OCI-M2 (cell line): ENCODE measurements around the gene SENP7.
"Not testable (repeated sequence)": the region's sequence is repeated elsewhere in the genome, so short reads cannot be mapped to it uniquely, and the experiment has no call there.

Source experiments
- DNase-seq: peaks from one replicate; lab custom pipeline; 2025; ENCODE audit not compliant: unreplicated experiment; lab: John Stamatoyannopoulos, UW

Gene SENP7

DNA sequence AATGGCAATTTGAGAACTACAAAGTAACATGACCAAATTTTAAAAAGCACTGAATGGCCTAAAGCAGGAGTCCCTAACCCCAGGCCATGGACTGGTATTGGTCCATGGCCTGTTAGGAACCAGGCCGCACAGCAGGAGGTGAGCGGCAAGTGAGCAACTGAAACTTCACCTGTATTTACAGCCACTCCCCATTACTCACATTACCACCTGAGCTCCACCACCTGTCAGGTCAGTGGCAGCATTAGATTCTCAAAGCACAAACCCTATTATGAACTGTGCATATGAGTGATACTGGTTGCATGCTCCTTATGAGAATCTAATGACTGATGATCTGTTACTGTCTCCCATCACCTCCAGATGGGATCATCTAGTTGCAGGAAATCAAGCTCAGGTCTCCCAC, 48.8 kb downstream of the SENP7 start:
- no peak for DNase-seq

DNA sequence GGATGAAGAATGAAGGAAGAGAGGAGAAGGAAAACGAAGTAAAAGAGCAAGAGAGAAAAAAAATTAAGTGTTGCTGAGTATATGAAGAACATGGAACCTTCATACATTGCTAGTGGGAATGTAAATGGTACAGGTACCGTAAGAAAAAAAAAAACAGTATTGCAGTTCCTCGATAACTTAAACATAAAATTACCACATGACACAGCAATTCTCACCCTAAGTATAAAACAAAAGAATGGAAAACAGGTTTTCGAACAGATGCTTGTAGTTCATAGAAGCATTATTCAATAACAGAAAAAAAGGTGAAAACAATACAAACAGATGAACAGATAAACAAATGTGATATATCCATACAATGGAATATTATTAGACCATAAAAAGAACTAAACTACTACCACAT, 51.6 kb downstream of the SENP7 start:
- no peak for DNase-seq

DNA sequence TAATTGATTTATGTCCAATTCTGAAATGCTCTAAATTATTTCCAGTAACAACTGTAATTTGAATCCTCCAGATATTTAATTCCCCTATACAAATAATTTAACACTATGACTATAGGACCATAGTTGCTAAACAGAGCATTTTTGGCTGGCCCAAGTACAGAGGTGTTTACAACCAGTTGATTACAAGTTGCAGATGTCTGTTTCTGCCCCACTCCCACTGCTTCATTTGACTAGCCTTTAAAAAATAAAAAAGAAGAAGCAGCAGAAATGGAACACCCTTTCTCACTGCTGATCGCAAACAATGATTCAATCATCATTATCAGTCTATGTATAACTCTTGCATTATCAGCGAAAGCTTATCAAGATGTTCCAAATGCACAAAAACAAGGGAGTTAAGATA, 54.6 kb downstream of the SENP7 start:
- no peak for DNase-seq

DNA sequence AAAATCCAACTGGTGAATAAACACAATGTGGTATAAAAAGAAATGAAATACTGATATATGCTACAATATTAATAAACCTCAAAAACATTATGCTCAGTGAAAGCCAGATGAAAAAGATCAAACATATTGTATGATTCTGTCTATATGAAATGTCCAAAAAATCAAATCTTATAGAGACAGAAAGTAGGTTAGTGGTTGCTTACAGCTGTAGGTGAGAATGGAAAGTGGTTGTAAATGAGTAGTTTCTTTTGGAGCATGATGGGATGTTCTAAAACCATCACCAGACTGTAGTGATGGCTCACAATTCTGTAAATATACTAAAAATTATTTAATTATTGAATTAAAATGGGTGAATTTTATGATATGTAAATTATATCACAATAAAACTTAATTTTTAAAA, 58.4 kb downstream of the SENP7 start:
- no peak for DNase-seq

DNA sequence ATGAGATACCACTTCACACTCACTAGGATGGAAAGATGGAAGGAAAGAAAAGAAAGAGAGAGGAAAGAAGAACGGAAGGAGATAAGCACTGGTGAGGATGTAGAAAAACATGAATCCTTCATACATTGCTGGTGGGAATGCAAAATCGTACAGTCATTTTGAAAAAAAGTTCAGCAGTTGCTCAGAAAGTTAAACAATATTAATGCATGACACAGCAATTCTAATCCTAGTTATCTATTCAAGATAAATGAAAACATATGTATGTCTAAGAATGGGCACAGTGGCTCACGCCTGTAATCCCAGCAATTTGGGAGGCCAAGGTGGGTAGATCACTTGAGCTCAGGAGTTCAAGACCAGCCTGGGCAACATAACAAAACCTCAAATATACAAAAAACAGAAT, 59.1 kb downstream of the SENP7 start:
- no peak for DNase-seq

DNA sequence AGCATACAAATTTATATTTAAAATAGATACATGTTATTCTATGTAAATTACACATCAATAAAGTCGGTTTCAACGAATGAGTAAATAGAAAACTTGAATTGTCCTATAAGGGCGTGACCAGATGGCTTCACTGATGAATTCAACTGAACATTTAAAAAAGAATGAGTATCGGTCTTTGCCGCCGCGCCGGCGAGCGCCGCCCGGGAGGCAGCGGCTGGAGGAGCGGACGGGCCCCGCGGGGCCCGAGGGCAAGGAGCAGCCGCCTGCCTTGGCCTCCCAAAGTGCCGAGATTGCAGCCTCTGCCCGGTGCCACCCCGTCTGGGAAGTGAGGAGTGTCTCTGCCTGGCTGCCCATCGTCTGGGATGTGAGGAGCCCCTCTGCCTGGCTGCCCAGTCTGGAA, 74.4 kb downstream of the SENP7 start:
- not testable (repeated sequence) for DNase-seq

DNA sequence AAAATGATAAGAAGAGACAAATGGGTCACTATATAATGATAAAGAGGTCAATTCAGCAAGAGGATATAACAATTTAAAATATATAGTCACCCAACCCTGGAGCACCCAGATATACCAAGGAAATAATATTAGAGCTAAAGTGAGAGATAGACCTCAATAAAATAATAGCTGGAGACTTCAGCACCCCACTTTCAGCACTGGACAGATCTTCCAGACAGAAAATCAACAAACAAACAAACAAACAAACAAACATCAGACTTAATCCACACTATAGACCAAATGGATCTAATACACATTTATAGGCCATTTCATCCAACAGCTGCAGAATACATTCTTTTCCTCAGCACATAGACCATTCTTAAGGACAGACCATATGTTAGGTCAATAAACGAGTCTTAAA, 79.4 kb downstream of the SENP7 start:
- no peak for DNase-seq

DNA sequence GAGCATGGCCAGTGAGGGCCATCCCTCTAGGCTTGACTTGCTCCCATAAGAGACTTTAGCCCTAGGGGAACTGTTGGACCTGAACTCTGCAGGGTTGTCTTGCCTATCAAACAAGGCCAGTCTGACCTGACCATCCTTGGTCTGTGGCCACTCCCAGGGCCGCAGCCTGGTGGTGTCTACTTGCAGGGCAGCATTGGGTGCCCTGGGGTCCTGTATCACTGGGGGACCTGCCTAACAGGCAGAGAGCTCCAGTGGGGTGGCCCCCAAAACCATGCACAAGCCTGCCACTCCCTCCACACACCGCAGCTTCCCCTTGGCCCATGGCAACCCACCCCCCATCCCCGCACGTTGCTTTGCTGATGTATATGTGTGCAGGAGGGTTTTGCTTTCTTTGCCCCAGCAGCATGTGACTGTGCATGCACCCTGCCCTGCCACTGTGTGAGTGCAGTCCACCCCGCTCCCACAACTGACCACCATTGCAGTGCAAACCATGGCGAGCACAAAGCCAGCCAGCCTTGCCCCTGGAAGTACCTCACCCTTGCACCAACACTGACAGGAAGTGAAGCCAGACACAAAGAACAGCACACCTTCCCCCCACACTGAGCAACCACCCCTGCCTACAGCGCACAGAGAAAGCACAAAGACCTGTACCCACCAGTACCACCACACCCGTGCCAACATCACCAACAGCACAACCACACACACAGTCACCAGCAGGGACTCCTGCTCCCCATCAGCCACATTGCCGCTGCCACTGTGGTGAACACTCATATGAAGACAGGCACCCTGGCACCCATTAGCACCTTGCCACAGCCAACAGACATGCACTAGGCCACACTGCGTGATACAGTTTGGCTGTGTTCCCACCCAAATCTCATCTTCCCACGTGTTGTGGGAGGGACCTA, 88.8 kb downstream of the SENP7 start:
- DNase-seq = no peak

DNA sequence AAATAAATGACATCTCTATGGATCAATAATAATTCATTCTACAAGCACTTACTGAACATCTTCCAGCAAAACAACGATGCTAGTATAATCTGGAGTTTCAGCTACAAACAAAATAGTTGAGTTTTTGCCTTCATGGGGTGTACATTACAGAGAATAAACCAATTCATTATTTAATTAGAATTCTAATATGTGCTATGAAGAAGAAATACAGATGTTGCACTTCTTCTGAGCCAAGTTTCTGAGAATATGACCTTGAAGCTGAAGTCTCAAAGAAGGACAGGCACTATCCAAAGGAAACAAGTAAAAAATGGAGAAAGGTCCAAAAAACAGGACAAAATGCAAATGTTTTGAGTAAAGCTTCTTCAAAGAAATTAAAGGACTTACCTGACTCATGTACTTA, 94.2 kb downstream of the SENP7 start:
- DNase-seq = no peak

DNA sequence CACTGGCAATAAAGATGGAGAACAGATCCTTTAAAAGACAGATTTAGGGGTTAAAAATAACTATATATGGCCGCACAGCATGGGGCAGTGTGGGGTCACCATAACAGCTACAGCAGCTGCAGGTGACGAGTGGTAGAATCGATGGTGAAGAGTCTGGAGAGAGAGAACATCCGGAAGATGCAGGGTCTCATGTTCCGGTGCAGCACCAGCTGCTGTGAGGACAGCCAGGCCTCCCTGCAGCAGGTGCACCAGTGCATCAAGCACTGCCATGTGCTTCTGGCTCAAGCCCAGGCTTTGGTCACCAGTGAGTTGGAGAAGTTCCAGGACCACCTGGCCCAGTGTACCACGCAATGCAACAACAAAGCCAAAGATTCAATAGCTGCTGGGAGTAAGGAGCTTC, 98.9 kb downstream of the SENP7 start:
- no peak for DNase-seq

DNA sequence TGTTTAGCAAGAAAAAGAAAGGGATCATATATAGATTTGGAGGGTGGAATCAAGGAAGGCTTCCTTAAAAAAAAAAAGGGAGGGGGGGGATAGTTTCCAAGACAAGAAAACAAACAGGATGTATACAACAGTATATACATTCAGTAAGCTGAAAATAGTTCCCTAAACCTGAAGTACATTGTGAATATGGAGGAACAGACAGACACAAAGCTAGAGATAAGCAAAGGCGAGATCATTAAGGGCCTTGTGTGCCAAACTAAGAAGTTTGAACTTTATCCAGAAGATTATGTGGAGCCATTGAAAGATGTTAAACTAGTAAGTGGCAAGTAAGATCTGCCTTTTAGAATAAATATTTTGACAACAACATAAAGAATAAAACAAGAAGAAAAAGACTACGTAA, 99.4 kb downstream of the SENP7 start:
- no peak for DNase-seq

DNA sequence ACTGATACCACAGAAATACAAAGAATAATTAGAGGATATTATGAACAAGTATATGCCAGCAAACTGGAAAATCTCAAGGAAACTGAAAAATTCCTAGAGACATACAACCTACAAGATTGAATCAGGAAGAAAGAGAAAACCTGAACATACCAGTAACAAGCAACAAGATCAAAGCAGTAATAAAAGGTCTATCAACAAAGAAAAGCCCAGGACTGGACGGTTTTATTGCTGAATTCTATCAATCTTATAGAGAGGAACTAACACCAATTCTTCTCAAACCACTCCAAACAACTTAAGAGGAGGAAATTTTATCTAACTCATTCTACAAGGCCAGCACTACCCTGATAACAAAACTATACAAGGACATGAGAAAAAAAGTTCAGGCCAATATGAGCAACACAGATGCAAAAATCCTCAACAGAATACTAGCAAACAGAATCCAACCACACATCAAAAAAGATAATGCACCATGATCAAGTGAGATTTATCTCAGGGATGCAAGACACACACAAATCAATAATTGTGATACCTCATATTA, 121.5 kb downstream of the SENP7 start:
- no peak for DNase-seq

DNA sequence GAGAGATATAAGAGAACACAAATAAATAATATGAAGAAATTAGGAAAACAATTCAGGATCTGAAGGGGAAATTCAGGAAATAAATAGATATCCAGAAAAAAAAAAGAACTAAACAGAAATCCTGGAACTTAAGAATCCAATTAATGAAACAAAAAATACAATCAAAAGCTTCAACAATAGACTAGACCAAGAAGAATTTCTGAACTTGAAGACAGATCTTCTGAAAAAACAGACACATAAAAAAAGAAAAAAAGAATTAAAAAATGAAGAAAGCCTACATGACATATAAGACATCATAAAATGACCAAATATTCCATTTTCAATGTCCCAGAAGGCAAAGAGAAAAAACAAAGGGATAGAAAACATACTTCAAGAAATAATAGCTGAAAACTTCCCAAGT, 124.3 kb downstream of the SENP7 start:
- no peak for DNase-seq

DNA sequence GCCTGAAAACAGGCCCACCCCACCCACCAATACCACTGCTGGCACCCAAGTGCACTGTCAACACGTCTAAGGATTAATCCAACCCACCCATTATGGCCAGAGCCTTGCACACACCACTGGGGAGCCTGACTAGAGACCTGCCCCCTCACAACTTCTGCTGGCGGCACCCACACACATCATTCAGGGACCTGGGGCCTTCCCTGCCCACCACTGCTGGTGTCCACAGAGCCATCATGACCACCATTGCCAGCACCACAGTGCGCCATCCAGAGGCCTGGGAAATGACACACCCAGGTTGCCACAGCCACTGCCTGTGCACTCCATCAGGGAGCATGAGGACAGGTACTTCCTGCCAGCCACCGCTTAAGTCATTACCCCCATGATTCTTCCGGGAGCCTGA, 125.7 kb downstream of the SENP7 start:
- no peak for DNase-seq

DNA sequence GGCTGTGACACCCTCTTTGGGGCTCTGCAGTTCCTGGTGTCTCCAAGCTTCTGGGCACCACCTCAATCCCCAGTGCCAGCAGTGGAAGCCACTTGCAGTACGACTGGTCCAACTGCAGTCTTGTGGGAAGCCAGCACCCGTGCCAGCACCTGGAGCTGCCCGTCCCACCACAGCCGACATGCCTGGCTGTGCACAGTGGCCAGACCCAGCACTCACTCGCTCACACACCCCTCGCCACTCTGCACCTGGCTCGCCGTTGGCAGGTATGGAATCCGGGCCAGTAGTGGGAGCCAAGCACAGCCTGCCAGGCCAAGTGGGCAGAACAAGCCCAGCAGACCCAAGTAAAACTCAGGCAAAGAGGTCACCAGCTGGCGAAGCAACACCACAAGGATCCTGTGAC, 128.6 kb downstream of the SENP7 start:
- DNase-seq = no peak

DNA sequence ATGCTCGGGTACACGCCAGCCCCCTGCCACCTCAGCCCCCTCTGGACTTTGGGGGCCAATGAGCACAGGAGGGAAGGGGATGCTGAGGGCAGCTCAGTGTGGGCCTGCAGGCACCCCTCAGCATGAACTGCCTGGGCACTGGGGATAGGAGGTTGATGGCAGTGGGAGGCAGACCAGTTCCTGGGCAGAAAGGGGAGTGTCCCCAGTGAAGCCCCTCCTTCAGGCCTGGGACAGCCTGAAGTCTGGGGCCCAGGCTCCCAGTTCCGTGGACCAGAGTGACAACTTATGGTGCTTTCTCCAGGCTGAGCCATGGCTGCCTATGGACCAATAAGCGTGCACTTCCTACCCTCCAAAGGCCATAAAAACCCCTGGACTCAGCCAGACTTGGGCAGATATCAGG, 129.4 kb downstream of the SENP7 start:
- no peak for DNase-seq

DNA sequence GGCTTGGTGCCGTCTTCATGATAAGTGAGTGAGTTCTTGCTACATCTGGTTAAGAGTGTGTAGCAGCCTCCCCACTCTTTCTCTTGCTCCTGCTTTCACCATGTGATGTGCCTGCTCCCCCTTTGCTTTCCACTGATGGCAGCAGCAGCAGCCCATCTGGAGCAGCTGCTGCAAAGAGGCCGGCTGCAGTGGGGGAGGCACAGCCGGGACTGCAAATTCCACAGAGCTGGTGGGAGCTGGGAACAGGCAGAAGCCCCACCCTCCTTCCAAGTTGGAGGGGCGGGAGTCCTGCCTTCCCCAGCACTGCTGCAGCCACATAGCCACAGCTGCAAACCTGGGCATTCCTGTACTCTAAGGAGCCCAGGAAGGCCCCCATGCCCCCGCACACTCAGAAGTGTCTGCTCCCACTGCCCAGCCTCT, 129.8 kb downstream of the SENP7 start:
- DNase-seq = no peak

DNA sequence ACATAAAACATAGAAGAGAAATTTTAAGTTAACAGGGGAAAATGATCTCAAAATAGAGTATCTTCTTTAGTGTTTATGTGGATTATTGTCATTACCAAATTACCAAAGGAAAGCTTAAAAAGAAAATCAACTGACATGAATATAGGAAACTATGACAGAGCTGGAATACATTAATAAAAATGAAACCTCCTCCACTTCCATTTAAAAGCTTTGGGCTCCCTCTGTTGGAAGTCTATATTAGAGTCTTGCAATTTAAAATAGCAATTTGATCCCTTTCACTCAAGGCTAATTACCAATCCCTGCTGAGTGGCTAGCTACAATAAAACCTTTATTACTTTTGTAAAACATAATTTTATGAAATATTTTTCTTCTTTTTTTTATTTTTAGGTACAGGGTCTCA, 131.2 kb downstream of the SENP7 start:
- no peak for DNase-seq

DNA sequence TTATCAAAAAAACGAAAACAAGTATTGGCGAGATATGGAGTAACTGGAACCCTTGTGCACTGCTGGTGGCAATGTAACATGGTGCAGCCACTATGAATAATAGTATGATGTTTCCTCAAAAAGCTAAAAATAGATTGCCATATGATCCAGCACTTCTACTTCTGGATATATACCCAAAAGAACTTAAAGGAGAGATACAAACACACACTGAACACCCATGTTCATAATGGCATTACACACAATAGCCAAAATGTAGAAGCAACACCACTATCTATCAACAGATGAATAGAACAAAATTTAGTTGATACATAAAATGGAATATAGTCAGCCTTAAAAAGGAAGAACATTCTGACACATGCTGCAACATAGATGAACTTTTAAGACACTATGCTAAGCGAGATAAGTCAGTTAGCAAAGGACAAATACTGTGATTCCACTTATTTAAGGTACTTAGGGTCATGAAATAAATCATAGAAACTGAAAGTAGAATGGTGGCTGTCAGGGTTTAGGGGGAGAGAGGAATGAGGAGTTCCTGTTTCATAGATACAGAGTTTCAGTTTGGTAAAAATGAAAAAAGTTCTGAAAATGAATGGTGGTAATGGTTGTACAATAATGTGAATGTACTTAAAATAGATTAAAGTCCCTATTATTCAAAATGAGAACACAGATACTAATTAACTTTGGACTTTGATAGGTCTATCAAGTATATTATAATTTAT, 133.2 kb downstream of the SENP7 start:
- DNase-seq = no peak

DNA sequence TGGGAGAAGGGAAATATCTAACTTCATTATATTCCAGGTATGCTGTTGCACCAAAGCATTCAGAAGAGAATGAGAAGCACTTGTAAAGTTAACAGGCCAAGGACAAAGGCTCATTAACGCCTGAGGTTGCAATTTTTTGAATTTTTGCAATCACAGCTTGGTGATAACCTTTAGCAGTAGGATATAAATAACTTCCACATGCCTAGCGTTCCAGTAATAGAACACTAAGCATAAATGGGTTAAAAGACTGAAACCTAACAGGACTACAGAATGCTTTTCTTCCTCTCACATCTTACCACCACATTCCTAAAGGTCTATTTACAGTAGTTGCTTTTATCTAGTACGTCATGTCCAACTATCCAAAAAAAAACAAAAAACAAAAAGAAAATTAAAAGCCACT, 135.2 kb downstream of the SENP7 start:
- no peak for DNase-seq

DNA sequence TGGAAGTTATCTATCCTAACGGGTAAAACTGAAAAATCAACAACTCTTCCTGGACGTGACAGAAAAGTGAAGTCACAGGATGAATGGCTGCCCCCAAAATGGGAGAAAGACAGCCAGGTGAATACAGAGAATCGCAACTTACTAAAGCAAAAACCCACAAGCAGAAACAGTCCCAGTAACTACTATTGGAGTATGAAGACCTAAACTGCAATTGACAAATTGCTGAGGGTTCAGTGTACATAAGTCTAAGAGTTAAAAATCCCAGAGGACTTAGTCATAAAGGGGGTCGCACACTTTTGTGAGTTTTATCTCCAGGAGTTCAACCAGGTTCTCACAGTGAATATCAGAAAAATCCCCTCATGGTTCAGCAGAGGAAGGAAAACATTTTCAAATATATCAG, 135.8 kb downstream of the SENP7 start:
- DNase-seq = no peak

DNA sequence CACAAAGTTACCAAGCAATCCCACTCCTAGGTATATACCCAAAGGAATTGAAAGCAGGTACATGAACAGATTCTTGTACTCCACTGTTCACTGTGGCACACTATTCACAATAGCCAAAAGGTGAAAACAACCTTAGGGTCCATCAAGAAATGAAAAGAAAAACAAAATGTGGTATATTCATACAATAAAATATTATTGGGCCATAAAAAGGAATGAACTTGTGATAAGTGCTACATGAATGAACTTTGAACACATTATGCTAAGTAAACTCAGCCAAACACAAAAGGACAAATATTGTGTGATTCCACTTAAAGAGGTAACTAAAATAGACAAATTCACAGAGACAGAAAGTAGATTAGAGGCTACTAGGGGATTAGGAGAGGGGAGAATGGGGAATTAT, 137.4 kb downstream of the SENP7 start:
- no peak for DNase-seq
